GM10847 (cell line): ENCODE data around the gene HMGB3.

ENCODE experiments used
- POLR2A ChIP-seq: IDR thresholded peaks from 2 replicates; pipeline ENCODE4 v1.6.1; 2011; ENCODE audit not compliant: insufficient read length; ENCODE audit errors: extremely low read depth

Gene HMGB3

GRCh38 chrX:150982788-150983520 is at the start of gene HMGB3:
Gene HMGB3 (plus strand): TSS chrX:150983335. CDS start chrX:150985600, 2,265 bp downstream.
- peak; percentile 18 for TF ChIP-seq POLR2A

GRCh38 chrX:150933945-150934350 is 49.2 kb upstream of the HMGB3 start:
- TF ChIP-seq POLR2A = no peak

- TF ChIP-seq POLR2A = no peak
Measured at GRCh38 chrX:150934453-150934852, 48.7 kb upstream of the HMGB3 start.

GRCh38 chrX:150935467-150935866 is 47.7 kb upstream of the HMGB3 start:
- no peak for TF ChIP-seq POLR2A

GRCh38 chrX:150936556-150936955 is 46.6 kb upstream of the HMGB3 start:
- no peak for TF ChIP-seq POLR2A

- no peak for TF ChIP-seq POLR2A
Measured at GRCh38 chrX:150940844-150941495, 42.2 kb upstream of the HMGB3 start.

- no peak for TF ChIP-seq POLR2A
Measured at GRCh38 chrX:150941580-150941979, 41.6 kb upstream of the HMGB3 start.

GRCh38 chrX:150942942-150943594 is 40.1 kb upstream of the HMGB3 start:
- no peak for TF ChIP-seq POLR2A

- TF ChIP-seq POLR2A = no peak
Measured at GRCh38 chrX:150944233-150944632, 38.9 kb upstream of the HMGB3 start.

- no peak for TF ChIP-seq POLR2A
Measured at GRCh38 chrX:150954951-150955350, 28.2 kb upstream of the HMGB3 start.

- no peak for TF ChIP-seq POLR2A
Measured at GRCh38 chrX:150955590-150955989, 27.5 kb upstream of the HMGB3 start.

GRCh38 chrX:150958177-150958576 is 25.0 kb upstream of the HMGB3 start:
- no peak for TF ChIP-seq POLR2A

GRCh38 chrX:150959557-150959956 is 23.6 kb upstream of the HMGB3 start:
- no peak for TF ChIP-seq POLR2A

GRCh38 chrX:150961631-150962030 is 21.5 kb upstream of the HMGB3 start:
- no peak for TF ChIP-seq POLR2A

- no peak for TF ChIP-seq POLR2A
Measured at GRCh38 chrX:150966235-150966634, 16.9 kb upstream of the HMGB3 start.

- TF ChIP-seq POLR2A = no peak
Measured at GRCh38 chrX:150966742-150967141, 16.4 kb upstream of the HMGB3 start.

- no peak for TF ChIP-seq POLR2A
Measured at GRCh38 chrX:150967786-150968185, 15.3 kb upstream of the HMGB3 start.
